GM19193 (cell line): Measurements from ENCODE around the gene SIAH2.

Experiments
- POLR2A ChIP-seq: IDR thresholded peaks from 4 replicates; pipeline ENCODE4 v1.6.1; 2011; ENCODE audit not compliant: insufficient read depth, insufficient read length; ENCODE audit errors: extremely low read depth

SIAH2 gene, protein sequence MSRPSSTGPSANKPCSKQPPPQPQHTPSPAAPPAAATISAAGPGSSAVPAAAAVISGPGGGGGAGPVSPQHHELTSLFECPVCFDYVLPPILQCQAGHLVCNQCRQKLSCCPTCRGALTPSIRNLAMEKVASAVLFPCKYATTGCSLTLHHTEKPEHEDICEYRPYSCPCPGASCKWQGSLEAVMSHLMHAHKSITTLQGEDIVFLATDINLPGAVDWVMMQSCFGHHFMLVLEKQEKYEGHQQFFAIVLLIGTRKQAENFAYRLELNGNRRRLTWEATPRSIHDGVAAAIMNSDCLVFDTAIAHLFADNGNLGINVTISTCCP

GRCh38 chr3:150763122-150763840 is at the start of gene SIAH2:
SIAH2 (minus strand) TSS chr3:150763169; CDS start chr3:150762849, 320 bp downstream.
- TF ChIP-seq POLR2A = peak; percentile 96

DNA sequence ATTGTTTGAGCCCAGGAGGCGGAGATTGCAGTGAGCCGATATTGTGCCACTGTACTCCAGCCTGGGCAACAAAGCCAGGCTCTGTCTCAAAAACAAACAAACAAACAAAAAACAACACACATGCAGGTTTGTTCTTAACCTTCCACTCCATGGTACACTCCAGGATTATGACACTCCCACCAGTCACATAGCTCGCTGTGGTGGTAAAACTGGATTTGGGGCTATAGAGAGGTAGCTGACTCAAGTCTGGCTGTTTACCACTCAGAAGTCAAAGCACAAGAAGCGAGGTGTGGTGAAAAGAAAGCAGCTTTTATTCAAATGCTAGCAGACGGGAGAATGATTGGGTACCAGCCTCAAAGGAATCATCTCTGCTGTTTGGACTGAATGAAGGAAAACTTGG is 49.0 kb upstream of the SIAH2 start:
- TF ChIP-seq POLR2A = no peak

DNA sequence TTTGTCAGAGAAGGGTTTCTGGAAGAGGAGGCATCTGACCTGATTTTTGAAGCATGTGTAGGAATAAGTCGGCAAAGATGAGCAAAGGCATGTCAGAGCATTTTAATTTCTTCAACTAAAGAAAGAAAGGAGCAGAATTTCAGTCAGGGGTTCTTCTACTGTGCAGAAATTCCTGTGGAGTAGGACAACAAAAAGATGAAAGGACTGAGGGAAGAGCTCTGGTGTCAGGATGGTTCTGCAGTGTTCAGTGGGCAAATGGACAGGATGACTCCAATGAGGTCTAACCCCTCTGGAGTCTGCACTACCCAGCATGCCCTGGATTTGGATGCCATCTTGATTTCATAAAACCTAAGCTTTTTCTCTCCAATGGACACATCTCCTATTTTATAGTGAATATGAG is 47.7 kb upstream of the SIAH2 start:
- no peak for TF ChIP-seq POLR2A

- TF ChIP-seq POLR2A = no peak
These were observed 43.3 kb upstream of the SIAH2 start for GRCh38 chr3:150806185-150806835.

- no peak for TF ChIP-seq POLR2A
These were observed 42.4 kb upstream of the SIAH2 start for GRCh38 chr3:150805354-150805753.

DNA sequence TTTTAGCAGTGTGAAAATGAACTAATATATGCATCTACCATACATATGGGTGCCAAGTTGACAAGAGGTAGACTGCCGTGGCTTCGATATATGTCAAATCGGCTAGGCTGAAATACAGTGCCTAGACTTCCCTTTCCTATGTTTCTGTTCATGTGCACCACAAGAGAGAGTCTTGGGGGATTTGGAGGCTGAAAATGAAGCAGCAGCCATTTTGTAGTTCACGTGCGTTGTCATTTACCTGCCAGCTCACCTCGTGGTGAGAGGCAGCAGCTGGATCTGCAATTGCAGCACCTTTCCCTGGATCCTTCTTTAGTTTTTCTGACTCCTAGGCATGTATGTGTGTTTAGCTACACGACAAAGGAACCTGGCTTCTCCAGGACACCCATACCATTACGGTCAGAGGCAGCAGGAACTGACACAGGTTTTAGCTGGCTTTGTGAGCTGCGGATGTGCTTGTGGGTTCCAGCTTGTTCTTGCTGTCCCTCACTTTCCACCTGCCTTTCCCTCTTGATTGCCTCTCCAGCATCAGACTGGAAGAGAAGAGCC is 40.5 kb upstream of the SIAH2 start:
- TF ChIP-seq POLR2A = no peak

GRCh38 chr3:150800722-150801121 is 37.8 kb upstream of the SIAH2 start:
- TF ChIP-seq POLR2A = no peak

DNA sequence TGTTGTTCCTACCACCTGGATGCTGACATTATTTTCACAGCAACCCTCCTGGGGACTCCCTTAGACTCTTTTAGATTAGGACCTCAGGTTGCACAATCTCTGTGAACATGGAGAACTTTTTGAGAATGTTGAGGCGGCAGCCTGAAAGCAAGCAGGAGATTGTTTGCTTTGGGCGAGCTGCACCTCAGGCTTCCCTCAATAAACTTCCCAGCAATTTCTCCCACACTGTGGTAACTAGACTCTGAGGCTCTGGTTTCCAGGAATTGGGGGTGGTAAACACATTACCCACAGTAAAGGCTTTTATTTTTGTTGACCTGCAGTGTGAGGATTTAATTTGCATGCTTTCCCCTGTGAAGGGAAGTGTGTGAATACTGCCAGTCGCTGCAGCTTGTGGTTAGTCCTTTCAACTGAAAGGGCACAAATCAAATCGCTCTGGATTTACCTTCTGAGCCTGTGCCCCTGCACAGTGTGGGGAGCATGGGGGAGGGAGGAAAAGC is 35.2 kb upstream of the SIAH2 start:
- TF ChIP-seq POLR2A = no peak

DNA sequence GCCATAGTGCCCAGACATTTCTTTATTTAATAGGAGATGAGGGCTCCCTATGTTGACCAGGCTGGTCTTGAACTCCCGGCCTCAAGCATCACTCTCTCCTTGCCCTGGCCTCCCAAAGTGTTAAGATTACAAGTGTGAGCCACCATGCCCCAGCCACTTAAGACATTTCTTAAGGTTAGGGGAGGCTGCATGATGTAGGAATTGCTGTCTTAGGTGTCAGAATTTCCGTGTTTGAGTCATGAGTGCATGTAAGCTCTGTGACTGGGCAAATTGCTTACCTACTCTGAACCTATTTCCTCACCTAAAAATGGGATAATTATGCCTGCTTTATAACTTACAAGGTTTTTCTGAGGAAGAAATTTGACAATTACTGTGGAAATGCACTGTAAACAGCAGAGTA is 34.2 kb upstream of the SIAH2 start:
- no peak for TF ChIP-seq POLR2A

DNA sequence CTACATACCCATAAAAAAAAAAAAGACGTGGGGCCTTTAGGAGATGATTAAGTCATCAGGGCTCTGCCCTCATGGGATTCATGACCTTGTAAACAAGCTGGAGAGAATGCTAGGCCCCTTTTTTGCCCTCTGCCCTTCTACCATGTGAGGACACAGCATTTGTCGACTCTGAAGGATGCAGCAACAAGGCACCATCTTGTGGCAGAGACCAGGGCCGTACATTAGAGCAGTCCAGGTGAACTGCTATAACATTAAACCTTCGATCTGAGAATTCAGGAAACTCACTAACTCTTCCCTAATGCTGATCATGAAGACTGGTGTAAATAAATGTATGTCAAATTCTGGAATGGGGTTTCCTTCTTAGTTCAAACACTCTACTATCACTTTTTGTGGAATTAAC is 30.7 kb upstream of the SIAH2 start:
- no peak for TF ChIP-seq POLR2A

GRCh38 chr3:150790629-150791028 is 27.7 kb upstream of the SIAH2 start:
- TF ChIP-seq POLR2A = no peak

GRCh38 chr3:150789451-150789850 is 26.5 kb upstream of the SIAH2 start:
- no peak for TF ChIP-seq POLR2A

GRCh38 chr3:150787741-150788370 is 24.9 kb upstream of the SIAH2 start:
- no peak for TF ChIP-seq POLR2A

DNA sequence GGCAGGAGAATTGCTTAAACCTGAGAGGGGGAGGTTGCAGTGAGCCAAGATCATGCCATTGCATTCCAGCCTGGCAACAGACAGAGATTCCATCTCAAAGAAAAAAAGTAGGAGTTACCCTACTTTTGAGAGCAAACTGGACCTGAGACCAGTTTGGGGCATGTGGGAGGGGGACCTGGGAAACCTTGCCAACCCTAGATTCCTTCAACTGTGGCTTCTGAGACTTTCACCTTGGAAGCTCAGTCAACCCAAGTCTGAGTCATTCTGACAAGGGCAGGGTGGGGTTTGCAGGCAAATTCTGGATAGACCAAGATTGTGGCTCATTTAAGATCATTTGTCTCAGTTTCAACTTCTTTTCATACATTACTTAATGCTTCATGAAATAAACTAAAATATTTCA is 23.8 kb upstream of the SIAH2 start:
- no peak for TF ChIP-seq POLR2A

DNA sequence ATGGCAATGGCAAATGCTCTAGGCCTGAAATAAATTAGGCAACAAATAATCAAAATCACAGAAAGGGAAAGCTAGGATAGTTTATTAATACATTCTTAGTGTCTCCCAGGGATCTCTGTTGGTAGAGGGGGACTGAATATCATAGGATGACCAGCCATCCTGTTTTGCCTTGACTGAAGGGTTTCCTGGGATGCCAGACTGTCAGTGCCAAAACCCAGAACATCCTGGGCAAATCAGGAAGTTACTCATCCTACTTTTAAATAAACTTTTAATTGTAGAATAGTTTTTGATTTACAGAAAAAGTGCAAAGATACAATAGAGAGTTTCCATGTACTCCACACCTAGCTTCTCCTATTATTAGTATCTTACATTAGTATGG is 21.8 kb upstream of the SIAH2 start:
- no peak for TF ChIP-seq POLR2A

DNA sequence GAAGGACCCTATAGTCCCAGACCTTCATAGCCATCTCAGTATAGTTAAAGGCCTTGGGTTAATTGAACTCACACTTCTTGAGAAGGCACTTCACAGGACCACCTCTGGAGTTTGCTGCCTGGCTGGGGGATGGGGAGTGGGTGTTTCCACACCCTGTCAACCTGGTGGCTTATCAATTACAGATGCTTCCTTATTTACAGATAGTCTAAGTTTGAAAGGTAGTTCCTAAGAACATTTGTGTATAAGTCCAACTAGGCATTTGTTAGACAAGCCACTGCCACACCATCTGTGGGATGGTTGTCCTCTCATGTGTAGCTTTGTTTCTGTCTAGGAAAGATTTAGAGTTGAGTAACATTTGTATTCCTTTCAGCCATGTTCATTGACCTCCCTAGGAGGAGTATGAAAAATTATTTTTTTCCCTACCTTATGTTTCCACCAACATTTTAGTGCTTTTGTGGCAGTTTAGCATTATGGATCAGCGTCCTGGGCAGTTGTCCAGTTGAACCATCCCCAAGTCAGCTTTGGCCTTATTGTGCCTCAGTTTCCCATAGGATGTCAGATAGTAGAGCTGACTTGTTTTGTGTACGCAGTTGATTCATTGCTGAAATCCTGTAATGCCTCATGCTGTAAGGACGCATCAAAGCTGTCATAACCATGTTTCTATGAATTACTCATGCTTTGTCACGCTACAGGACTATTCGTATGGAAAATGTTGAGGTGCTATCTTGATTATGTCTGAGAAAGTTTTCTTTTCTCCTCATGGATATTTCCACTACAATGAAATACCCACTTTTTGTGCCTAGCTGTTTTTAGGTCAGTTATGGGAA is 21.2 kb upstream of the SIAH2 start:
- TF ChIP-seq POLR2A = no peak
